SK-N-SH (cell line): Measurements from ENCODE around the gene SMAD3. TPM values are rescaled to one million over a fixed set of nuclear protein-coding genes. Genes with fewer than 3 reads are reported as not detected.

ENCODE experiments used
- CTCF ChIA-PET: fragments of 300-600, 350-600 bp; formaldehyde crosslinking; extraction: SDS; loops from one replicate; lab custom pipeline; 2021; lab: Yijun Ruan, JAX
- POLR2A ChIA-PET: fragments of 350-600 bp; sonication (Branson Sonifier 250); formaldehyde crosslinking; extraction: SDS; loops from one replicate; lab custom pipeline; 2020; ENCODE audit warnings: antibody characterized with exemption, inconsistent platforms; lab: Yijun Ruan, JAX
- DNase-seq: peaks from one replicate; pipeline ENCODE4 v3.0.0; 2012
- H2AFZ ChIP-seq: fragments of 200-600 bp; sonication (generic); 2 replicates; pipeline ENCODE4 v1.8.1; 2016; ENCODE audit warnings: antibody characterized with exemption, mild to moderate bottlenecking, low read depth
- H3F3A ChIP-seq: fragments of 200-600 bp; sonication (generic); replicated peaks from 2 replicates; pipeline ENCODE3; 2016; ENCODE audit warnings: antibody characterized with exemption, mild to moderate bottlenecking; ENCODE audit not compliant: insufficient read depth
- H3K27ac ChIP-seq, 2 experiments: fragments of 200-500 bp in 1 of 2; fragments of 200-600 bp in 1 of 2; sonication (Bioruptor generic) in 1 of 2; sonication (generic), shearing (Covaris generic) in 1 of 2; 2 replicates each; pipeline versions ENCODE4 v1.5.1 to v1.6.1; 2014 to 2016; ENCODE audit warnings: low read depth in 2 of 2, inconsistent platforms in 1 of 2, low read length in 1 of 2, mild to moderate bottlenecking in 1 of 2, mixed read lengths in 1 of 2
- H3K27me3 ChIP-seq: fragments of 200-600 bp; sonication (generic), shearing (Covaris generic); 2 replicates; pipeline ENCODE4 v1.6.1; 2016; ENCODE audit warnings: mixed run types; ENCODE audit not compliant: insufficient read depth
- H3K36me3 ChIP-seq, 2 experiments: fragments of 200-500 bp in 1 of 2; fragments of 200-600 bp in 1 of 2; sonication (Bioruptor generic) in 1 of 2; sonication (generic) in 1 of 2; replicated peaks in 1 of 2; 2 replicates each; pipeline versions ENCODE3 to v1.5.1; 2014 to 2016; ENCODE audit warnings: low read length in 1 of 2, mild to moderate bottlenecking in 1 of 2; ENCODE audit not compliant: insufficient read depth in 2 of 2, control insufficient read depth in 1 of 2
- H3K4me1 ChIP-seq, 2 experiments: fragments of 200-500 bp in 1 of 2; fragments of 200-600 bp in 1 of 2; sonication (Bioruptor generic) in 1 of 2; sonication (generic), shearing (Covaris generic) in 1 of 2; 2 replicates each; pipeline versions ENCODE4 v1.5.1 to v1.6.1; 2014 to 2016; ENCODE audit warnings: low read depth in 1 of 2, low read length in 1 of 2, mixed run types in 1 of 2; ENCODE audit not compliant: insufficient read depth in 2 of 2, control insufficient read depth in 1 of 2
- H3K4me2 ChIP-seq: fragments of 200-600 bp; sonication (generic), shearing (Covaris generic); 2 replicates; pipeline ENCODE4 v1.6.1; 2017; ENCODE audit warnings: mixed run types
- H3K4me3 ChIP-seq, 2 experiments: fragments of 200-500 bp in 1 of 2; fragments of 200-600 bp in 1 of 2; sonication (Bioruptor generic) in 1 of 2; sonication (generic), shearing (Covaris generic) in 1 of 2; 2 replicates each; pipeline versions ENCODE4 v1.5.1 to v1.8.1; 2014 to 2016; ENCODE audit warnings: low read depth in 2 of 2, inconsistent platforms in 1 of 2, low read length in 1 of 2, mild to moderate bottlenecking in 1 of 2, mixed read lengths in 1 of 2, moderate library complexity in 1 of 2
- H3K79me2 ChIP-seq: fragments of 200-600 bp; sonication (generic); 2 replicates; pipeline ENCODE4 v1.8.1; 2017; ENCODE audit warnings: mild to moderate bottlenecking; ENCODE audit not compliant: insufficient read depth
- H3K9ac ChIP-seq: fragments of 200-600 bp; sonication (generic); 2 replicates; pipeline ENCODE4 v1.6.1; 2017; ENCODE audit warnings: mixed run types
- H3K9me2 ChIP-seq: fragments of 200-600 bp; sonication (generic); 2 replicates; pipeline ENCODE4 v1.6.1; 2017; ENCODE audit warnings: mixed run types
- H3K9me3 ChIP-seq: fragments of 200-600 bp; sonication (generic); 2 replicates; pipeline ENCODE4 v1.6.1; 2017; ENCODE audit warnings: mixed run types, mild to moderate bottlenecking, moderate library complexity
- H4K20me1 ChIP-seq: fragments of 200-600 bp; sonication (generic); 2 replicates; pipeline ENCODE4 v1.6.1; 2017; ENCODE audit warnings: mild to moderate bottlenecking, mixed run types; ENCODE audit not compliant: insufficient read depth
- CHD2 ChIP-seq: fragments of 150-350 bp; IDR thresholded peaks from 2 replicates; pipeline ENCODE4 v1.6.1; 2018; ENCODE audit warnings: low read length; ENCODE audit not compliant: partially characterized antibody
- FOXM1 ChIP-seq: IDR thresholded peaks from 2 replicates; pipeline ENCODE4 v1.4.0; 2012; ENCODE audit warnings: low read depth, mild to moderate bottlenecking
- GABPA ChIP-seq: IDR thresholded peaks from 2 replicates; pipeline ENCODE4 v1.4.0; 2012; ENCODE audit warnings: low read depth, mild to moderate bottlenecking
- GATA2 ChIP-seq: sonication (generic); formaldehyde crosslinking; IDR thresholded peaks from 2 replicates; pipeline ENCODE4 v1.5.0; 2020; ENCODE audit warnings: mild to moderate bottlenecking, missing genetic modification reagents
- NRF1 ChIP-seq: IDR thresholded peaks from 2 replicates; pipeline ENCODE4 v1.6.1; 2012; ENCODE audit warnings: low read depth, mild to moderate bottlenecking, low read length
- POLR2AphosphoS5 ChIP-seq: IDR thresholded peaks from 2 replicates; pipeline ENCODE4 v1.6.1; 2012; ENCODE audit warnings: low read depth, low read length
- RFX5 ChIP-seq: IDR thresholded peaks from 2 replicates; pipeline ENCODE4 v1.6.1; 2012; ENCODE audit warnings: mild to moderate bottlenecking, improper control_type of control experiment, low read length
- RXRA ChIP-seq: IDR thresholded peaks from 2 replicates; pipeline ENCODE4 v1.4.0; 2012; ENCODE audit warnings: low read depth, mild to moderate bottlenecking, borderline replicate concordance
- SIN3A ChIP-seq: IDR thresholded peaks from 2 replicates; pipeline ENCODE4 v1.6.1; 2012; ENCODE audit warnings: low read depth, mild to moderate bottlenecking, low read length, moderate library complexity, borderline replicate concordance
- SMC3 ChIP-seq: IDR thresholded peaks from 2 replicates; pipeline ENCODE4 v1.6.1; 2012; ENCODE audit warnings: low read depth, low read length, improper control_type of control experiment
- TAF1 ChIP-seq: IDR thresholded peaks from 2 replicates; pipeline ENCODE4 v1.6.1; 2012; ENCODE audit warnings: low read depth, mild to moderate bottlenecking, low read length, moderate library complexity, borderline replicate concordance
- TEAD4 ChIP-seq: IDR thresholded peaks from 2 replicates; pipeline ENCODE4 v1.4.0; 2012; ENCODE audit warnings: mild to moderate bottlenecking, borderline replicate concordance; ENCODE audit not compliant: insufficient read depth
- YY1 ChIP-seq: IDR thresholded peaks from 2 replicates; pipeline ENCODE4 v1.4.0; 2012; ENCODE audit warnings: low read depth, mild to moderate bottlenecking
- polyA plus RNA-seq, 3 experiments: library from polyadenylated mRNA; depleted of rRNA; stranded (reverse); fragments of >200 nt; gene quantifications; 2 replicates each; pipeline ENCODE4 v1.2.3, GENCODE V29; 2012
- TF ChIP-seq, protein P1 (sequence below): fragments of 150-350 bp; IDR thresholded peaks from 2 replicates; pipeline ENCODE4 v1.6.1; 2017; ENCODE audit warnings: antibody characterized with exemption, low read length, low read depth, borderline replicate concordance
- TF ChIP-seq, protein P2 (sequence below): IDR thresholded peaks from 2 replicates; pipeline ENCODE4 v1.6.1; 2012; ENCODE audit warnings: mild to moderate bottlenecking, low read depth, low read length, moderate library complexity
- TF ChIP-seq, protein P3 (sequence below): IDR thresholded peaks from 2 replicates; pipeline ENCODE4 v1.4.0; 2012; ENCODE audit warnings: low read depth, borderline replicate concordance
- TF ChIP-seq, protein P4 (sequence below): IDR thresholded peaks from 2 replicates; pipeline ENCODE4 v1.4.0; 2012; ENCODE audit warnings: low read depth, borderline replicate concordance

SMAD3 gene
- polyA plus RNA-seq, 1 of the 3 experiments (the other 2 are of a cell fraction): 19.5 TPM

DNA sequence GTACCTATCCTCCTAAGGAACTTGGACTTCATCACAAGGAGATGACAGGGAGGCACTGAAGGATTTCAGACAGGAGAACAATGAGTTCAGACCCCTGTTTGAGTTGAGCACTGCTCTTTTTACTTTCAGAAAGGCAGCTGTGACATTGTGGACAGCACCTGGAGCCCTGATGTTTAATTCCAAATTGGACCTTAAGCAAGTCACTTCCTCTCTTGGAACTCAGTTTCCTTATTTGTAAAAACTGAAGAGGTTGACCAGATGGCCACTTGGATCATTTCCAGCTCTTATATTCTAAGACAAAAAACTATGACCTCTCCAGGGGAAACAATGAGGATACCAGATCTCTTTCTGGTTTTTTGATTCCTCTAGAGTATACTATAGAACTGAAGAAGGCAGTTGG is 34.1 kb upstream of the SMAD3 start:
- ChIA-PET CTCF (interaction anchor here (1.0 to 1.8 kb wide), 2 partner anchors 49 to 273 kb away, joined by 3 to 4 read pairs; no protein-coding TSS in a partner anchor), POLR2A (no interaction called here)
- Histone ChIP-seq H3K27ac (no peak overlapping the region), H3F3A (peaks cover 12% of the 10 kb centered on the region), H3K9me2 (no peaks in the 10 kb centered on the region), H3K27me3 (no peaks in the 10 kb centered on the region), H3K36me3 (no peaks in the 10 kb centered on the region), H3K4me3 (no peak overlapping the region), H3K9me3 (no peaks in the 10 kb centered on the region), H3K4me1 (peaks cover 5 to 17% of the 10 kb centered on the region in 2 experiments; a peak in 2 of 4 replicates), H4K20me1 (no peaks in the 10 kb centered on the region), H3K4me2 (no peak overlapping the region), H3K9ac (no peak overlapping the region), H3K79me2 (no peaks in the 10 kb centered on the region), H2AFZ (no peak overlapping the region)
- TF ChIP-seq, protein P1, sequence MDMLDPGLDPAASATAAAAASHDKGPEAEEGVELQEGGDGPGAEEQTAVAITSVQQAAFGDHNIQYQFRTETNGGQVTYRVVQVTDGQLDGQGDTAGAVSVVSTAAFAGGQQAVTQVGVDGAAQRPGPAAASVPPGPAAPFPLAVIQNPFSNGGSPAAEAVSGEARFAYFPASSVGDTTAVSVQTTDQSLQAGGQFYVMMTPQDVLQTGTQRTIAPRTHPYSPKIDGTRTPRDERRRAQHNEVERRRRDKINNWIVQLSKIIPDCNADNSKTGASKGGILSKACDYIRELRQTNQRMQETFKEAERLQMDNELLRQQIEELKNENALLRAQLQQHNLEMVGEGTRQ: no peak
- TF ChIP-seq FOXM1 (no peak), GATA2 (CRISPR knock-in tag) (no peak), TEAD4 (no peak), SMC3 (no peak), YY1 (no peak), TAF1 (no peak), POLR2AphosphoS5 (no peak), RFX5 (no peak), NRF1 (no peak), GABPA (no peak), SIN3A (no peak), RXRA (no peak), CHD2 (no peak)
- TF ChIP-seq, protein P2, sequence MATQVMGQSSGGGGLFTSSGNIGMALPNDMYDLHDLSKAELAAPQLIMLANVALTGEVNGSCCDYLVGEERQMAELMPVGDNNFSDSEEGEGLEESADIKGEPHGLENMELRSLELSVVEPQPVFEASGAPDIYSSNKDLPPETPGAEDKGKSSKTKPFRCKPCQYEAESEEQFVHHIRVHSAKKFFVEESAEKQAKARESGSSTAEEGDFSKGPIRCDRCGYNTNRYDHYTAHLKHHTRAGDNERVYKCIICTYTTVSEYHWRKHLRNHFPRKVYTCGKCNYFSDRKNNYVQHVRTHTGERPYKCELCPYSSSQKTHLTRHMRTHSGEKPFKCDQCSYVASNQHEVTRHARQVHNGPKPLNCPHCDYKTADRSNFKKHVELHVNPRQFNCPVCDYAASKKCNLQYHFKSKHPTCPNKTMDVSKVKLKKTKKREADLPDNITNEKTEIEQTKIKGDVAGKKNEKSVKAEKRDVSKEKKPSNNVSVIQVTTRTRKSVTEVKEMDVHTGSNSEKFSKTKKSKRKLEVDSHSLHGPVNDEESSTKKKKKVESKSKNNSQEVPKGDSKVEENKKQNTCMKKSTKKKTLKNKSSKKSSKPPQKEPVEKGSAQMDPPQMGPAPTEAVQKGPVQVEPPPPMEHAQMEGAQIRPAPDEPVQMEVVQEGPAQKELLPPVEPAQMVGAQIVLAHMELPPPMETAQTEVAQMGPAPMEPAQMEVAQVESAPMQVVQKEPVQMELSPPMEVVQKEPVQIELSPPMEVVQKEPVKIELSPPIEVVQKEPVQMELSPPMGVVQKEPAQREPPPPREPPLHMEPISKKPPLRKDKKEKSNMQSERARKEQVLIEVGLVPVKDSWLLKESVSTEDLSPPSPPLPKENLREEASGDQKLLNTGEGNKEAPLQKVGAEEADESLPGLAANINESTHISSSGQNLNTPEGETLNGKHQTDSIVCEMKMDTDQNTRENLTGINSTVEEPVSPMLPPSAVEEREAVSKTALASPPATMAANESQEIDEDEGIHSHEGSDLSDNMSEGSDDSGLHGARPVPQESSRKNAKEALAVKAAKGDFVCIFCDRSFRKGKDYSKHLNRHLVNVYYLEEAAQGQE: no peak
- TF ChIP-seq, protein P3, sequence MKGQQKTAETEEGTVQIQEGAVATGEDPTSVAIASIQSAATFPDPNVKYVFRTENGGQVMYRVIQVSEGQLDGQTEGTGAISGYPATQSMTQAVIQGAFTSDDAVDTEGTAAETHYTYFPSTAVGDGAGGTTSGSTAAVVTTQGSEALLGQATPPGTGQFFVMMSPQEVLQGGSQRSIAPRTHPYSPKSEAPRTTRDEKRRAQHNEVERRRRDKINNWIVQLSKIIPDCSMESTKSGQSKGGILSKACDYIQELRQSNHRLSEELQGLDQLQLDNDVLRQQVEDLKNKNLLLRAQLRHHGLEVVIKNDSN: no peak
- TF ChIP-seq, protein P4, sequence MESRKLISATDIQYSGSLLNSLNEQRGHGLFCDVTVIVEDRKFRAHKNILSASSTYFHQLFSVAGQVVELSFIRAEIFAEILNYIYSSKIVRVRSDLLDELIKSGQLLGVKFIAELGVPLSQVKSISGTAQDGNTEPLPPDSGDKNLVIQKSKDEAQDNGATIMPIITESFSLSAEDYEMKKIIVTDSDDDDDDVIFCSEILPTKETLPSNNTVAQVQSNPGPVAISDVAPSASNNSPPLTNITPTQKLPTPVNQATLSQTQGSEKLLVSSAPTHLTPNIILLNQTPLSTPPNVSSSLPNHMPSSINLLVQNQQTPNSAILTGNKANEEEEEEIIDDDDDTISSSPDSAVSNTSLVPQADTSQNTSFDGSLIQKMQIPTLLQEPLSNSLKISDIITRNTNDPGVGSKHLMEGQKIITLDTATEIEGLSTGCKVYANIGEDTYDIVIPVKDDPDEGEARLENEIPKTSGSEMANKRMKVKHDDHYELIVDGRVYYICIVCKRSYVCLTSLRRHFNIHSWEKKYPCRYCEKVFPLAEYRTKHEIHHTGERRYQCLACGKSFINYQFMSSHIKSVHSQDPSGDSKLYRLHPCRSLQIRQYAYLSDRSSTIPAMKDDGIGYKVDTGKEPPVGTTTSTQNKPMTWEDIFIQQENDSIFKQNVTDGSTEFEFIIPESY: no peak
- DNase-seq: no peak
